GM21423 (cell line): ENCODE data around the gene PPARD.

ENCODE experiments used
- ATAC-seq: cut with Tn5 transposase; IDR thresholded peaks from one replicate; pipeline ENCODE4 v1.9.1; 2021; ENCODE audit warnings: mild to moderate bottlenecking, moderate library complexity; ENCODE audit not compliant: unreplicated experiment

Gene PPARD

DNA sequence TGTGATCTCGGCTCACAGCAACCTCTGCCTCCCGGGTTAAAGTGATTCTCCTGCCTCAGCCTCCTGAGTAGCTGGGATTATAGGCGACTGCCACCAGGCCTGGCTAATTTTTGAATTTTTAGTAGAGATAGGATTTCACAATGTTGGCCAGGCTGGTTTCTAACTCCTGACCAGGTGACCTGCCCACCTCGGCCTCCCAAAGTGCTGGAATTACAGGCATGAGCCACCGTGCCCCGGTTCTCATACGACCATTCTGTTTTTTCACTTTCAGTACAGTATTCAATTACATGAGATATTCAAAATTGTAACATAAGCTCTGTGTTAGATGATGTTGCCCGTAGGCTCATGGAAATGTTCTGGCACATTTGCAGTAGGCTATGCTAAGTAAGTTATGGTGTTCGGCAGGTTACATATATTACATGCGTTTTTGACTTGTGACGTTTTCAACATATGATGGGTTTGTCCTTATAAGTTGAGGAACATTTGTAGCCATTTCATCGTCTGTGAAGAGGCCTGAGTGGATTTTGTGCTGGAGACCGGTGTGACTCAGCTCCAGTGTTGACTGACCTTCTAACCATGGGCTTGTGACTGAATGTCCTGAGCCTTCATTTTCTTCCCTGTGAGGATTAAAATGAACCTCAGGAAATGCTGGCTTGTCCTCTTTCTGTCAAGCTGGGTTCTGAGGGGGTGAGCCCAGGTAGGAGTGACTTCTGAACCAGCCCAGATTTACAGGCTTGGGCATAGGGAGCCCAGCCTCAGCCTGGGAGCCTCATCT is 12.2 kb downstream of the PPARD start:
- no peak for ATAC-seq

DNA sequence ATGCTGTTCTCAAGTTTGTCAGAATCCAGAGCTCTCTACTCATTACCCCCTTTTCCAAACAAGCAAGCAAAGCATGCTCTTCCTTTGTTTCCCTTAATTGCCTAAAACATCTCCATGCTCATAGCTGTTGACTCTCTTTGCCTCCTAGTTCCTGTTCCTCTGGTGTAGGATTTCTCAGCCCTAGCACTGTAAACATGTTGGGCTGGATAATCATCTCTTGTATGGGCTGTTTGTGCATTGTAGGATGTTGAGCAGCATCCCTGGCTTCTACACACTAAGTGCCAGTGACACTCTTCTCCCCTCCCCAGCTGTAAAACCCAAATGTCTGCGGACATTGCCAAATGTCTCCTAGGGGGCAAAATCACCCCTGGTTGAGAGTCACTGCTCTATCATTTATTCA is 14.0 kb downstream of the PPARD start:
- no peak for ATAC-seq

DNA sequence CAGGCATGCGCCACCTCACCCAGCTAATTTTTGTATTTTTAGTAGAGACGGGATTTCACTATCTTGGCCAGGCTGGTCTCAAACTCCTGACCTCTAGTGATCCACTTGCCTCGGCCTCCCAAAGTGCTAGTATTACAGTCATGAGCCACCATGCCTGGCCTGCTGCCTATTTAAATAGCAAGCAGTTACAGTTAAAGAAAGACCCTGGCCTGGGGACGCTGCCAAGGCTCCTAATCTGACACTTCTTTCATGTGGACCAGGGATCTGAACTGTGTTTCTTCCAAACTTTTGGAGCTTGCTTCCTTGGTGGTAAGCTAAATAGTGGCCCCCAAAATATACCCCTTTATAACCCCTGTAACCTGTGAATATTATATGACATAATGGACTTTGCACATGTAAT is 15.3 kb downstream of the PPARD start:
- ATAC-seq, result no peak

DNA sequence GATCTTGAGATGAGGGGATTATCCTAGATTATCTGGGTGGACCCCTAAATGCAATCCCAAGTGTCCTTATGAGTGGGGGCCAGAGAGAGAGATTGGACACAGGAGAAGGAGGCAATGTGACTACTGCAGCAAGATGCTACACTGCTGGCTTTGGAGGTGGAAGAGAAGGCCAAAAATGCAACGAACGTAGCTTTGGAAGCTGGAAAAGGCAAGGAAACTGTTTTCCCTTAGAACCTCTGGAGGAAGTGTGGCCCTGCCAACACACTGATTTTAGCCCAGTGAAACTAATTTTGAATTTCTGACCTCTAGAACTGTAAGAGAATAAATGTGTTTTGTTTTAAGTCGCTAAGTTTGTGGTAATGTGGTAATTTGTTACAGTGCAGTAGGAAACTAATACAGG is 15.7 kb downstream of the PPARD start:
- no peak for ATAC-seq

DNA sequence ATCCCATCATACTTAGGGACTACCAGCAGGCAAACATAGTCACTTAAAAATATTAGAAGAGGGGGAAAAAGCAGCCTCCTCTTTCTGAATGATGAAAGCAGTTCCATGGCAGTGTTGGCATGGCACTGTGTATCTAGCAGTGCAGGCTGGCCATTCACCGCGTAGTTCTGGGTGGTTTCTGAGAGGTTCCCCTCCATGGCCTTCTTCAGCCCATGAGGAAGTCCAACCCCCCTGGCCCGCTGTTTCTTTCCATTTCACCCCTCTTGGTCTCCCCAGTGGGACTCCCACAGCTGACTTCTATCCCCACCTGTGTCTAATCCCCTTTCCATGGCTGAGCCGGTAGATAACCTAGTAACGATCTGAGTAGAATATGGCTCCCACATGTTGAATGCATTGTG is 17.0 kb downstream of the PPARD start:
- ATAC-seq, result no peak

DNA sequence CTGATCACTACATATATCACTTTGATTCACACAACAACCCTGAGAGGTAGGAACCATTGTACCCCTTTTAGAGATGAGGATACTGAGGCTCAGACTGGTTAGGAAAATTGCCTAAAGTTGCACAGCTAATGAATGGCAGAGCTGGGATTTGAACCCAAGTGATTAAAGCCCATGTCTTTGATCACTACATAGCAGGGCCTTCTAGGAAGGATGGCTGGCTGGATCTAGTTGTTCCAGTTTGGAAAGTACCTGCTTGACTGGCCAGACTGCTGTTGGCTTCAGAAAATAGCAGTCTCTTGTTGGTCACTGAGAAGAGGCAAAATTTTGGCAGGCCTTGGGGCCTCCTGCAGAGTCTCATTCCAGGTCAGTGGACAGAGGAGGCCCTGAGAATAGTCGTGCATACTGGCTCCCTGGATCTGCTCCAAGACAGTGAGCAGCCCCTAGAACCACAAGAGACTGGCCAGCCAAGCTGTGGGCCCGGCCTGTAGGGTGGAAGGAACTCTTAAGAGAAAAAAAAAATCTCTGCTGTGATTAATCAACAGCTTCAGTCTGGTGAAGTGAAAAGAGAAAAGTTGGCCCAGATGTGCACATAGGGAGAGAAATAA is 17.5 kb downstream of the PPARD start:
- ATAC-seq, result no peak

DNA sequence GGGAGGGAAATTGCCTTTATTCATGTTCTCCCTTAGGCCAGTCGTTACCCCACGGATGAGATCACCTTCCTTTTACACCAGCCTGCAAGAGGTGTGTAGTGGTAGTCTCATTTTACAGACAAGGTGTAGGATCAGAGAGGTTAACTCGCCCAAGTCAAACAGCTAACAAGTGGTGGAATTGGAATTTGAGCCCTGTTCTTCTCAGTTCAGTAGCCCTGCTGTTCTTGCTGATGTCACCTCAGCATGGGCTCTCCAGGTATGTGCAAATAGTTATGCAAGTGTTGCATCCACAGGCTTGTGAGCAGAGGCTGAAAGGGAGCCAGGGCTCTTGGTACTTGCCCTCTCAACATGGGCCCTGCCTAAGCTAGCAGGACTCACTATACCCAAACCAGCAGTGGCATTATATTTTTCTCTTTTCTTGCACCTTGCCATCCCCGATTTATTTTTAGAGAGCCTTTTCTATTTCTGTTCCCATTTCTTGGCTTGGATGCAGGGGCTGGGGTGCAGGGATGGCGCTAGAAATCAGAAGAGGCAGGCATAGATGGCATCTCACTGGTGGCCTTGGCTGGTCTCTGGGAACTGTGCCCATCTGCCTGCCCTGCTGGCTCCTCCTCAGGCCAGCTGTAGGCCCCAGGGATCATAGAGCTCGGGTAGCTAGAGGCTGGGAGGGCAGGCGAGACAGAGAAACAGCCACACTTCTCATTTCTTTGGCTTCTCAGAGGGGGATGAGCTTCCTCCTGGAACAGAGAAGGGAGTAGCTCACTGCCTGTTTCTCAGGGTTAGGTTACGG is 18.2 kb downstream of the PPARD start:
- ATAC-seq, result no peak

DNA sequence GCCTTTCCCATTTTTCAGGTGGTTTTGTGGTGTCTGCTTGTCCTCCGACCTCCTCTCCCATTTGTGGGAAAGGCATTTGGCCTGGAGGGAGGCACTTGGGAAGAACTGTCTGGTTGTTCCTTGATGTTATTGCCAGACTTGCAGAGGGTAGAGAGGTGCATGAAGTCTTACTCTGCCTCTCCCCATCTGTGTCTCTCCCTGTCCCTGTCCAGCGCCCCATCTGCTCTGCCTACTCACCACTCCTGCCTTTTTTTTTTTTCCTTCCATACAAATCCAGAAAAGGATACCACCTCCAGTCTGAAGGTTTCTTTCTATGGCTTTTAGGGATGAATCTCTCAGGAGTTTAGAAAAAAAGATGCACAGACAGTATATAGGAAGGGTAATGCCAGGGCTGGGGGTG is 19.8 kb downstream of the PPARD start:
- no peak for ATAC-seq

DNA sequence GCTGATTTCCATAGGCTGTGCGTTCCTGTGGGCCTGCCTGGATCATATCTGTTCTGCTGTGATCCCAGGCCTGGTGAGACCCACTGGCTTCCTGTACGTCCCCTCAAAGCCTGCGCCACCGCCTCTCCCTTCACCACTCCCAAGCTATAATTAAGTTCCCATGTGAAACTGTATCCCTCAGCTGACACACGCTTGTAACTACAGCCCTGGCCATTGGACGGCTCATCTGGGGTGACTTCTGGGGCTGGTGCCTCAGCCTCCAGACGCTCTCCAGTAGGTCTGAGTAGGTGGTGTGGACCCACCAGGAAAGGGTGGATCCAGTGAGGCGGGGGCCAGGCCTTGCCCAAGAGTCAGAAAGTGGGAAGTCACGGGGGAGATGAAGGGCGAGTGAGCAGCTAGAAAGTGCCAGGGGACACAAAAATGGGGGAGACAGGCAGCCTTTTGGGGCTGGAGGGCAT is 21.0 kb downstream of the PPARD start:
- no peak for ATAC-seq

DNA sequence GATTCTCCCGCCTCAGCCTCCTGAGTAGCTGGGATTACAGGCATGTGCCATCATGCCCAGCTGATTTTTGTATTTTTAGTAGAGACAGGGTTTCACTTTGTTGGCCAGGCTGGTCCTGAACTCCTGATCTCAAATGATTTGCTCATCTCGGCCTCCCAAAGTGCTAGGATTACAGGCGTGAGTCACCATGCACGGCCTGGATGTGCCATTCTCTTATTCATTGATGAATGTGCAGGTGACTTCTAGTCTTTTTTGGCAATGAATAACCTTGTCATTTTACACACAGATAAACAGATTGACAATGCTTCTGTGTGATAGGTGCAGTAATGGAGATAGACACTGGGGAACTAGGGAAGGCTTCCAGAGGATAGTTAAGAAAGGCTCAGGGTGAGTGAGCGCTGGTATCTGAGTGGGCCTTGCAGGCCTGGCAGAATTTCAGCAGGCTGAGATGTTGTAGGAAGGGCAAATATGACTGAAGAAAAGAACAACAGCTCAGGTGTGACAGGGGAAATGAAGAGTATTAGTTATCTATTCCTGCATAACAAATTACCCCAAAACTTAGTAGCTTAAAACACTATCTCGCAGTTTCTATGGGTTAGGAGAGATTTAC is 23.3 kb downstream of the PPARD start:
- no peak for ATAC-seq

DNA sequence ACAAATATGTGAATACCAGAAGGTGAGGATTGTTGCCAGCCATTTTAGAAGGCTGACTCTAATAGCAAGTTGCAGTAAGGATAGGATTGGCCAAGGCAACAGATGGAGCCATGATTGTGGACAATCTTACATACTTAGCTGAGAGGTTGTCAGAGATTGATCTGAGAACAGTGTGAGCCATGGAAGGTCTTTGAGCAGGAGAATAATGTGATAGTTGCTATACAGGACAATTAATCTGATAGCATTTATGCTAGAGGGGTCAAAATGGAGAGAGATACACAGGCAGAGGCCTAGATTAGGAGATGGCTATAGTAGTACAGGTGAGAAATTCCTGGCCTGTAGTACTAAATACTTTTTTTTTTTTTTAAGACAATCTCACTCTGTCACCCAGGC is 23.8 kb downstream of the PPARD start:
- no peak for ATAC-seq

DNA sequence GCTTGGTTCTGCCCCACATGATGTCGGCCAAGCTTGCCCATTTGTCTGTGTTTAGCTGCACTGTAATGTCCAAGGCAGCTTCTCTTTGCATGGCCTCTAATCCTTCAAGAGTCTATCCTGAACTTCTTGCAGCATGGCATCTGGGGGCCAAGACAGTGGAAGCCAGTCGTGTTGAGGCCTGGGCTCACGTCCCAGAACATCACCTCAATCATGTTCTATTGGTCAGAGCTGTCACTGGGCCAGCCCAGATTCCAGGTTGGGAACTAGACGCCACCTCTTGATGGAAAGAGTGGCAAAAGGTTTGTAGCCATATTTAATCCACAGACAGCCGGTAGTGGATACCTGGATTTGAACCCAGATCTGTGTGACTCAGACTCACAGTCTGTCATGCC is 25.3 kb downstream of the PPARD start:
- ATAC-seq, result no peak

DNA sequence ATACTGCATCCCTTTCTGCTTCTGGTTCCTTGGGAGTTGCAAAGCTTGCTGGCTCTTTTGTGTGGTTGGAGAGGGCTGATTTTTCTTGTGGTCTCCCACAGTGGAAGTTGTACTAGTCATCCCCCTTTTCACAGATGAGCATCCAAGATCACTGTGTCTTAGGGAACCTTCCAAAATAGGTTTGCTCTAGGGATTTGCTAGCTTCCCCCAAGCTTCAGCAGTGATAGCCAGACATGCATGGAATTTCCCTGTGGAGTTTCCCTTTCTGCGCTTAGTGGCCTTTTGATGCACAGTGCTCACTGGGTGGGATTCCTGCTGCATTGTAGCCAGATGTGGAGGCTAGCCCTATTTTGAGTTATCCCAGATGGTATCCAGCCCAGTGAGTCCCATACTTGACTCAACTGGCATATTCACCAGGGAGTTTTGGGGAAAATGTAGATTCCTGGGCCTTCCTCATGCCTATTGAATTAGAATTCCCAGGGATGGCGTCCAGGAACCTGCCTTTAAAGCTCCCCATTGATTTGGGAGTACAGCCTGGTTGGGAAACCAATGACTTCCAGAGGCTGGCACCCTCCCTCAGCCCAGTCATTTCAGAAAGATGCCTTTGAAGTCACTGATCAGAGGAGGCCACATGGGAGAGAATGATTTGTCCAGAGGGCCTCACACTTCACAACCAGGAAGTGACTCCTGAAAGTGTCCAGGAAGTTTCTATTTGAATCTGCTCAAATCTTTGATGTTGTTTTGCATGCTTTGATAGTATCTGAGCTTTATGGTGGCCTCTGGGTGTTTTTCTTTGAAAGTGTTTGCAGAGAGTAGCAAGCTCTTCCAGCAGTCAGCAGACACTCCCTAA is 25.9 kb downstream of the PPARD start:
- no peak for ATAC-seq

DNA sequence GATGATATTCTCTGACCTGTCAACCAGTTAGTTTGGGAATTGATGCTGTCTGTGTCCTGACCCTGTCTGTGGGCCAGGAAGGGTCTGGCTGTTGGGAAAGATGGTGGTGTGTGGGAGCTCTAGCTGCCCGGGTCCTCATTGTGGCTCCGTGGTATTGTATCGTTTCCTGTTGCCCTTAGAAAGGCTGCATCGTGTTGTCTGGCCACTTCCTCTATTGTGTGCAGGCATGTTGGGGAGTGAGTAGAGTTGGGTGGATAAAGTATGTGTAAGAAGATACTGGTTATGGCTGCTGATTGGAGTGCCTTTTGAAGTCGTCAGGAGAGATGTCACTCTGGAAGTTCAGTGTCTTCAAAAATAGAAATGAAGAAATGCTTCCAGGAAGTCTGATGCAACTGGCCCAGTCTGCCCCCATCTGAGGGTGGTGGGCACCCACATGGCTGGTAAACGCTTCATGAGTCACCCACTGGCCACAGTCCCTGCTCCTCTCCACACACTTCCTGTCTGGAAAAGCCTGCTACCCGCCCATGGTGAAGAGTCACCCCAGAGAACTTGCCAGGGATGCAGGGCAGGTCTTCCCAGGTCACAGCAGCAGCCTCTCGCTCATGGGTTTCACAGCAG is 27.9 kb downstream of the PPARD start:
- no peak for ATAC-seq

DNA sequence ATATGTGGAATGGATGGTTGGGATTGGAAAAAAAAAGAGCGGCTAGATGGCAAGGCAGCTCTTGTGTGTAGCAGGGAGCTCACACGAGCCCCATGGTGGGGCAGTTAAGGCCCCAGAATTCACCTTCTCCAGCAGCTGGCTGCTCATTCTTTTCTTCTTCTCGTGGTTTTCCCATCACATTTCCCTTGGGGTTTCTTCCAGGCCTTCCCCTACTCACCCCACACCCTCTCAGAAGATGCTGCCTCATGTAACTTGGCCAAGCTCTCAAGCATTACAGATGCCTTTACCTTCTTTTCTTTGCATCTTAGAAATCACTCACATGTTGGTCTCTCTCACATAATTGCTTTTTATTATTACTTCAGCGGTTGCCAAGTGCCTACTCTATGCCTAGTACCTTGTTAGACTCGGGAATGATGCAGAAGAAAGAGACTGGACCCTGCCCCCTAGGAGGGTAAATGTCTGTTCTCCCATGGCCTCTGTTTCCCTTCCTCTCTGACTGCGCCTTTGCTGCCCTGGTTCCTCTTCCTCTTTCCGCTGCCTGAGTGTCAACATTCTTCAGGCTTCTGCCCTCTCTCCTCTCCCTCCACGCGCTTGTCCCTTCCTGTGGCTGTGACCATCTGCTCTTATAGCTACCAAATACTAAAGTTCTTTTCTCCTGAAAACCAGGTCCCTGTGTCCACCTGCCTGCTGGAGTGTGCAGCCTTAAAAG is 28.6 kb downstream of the PPARD start:
- no peak for ATAC-seq

DNA sequence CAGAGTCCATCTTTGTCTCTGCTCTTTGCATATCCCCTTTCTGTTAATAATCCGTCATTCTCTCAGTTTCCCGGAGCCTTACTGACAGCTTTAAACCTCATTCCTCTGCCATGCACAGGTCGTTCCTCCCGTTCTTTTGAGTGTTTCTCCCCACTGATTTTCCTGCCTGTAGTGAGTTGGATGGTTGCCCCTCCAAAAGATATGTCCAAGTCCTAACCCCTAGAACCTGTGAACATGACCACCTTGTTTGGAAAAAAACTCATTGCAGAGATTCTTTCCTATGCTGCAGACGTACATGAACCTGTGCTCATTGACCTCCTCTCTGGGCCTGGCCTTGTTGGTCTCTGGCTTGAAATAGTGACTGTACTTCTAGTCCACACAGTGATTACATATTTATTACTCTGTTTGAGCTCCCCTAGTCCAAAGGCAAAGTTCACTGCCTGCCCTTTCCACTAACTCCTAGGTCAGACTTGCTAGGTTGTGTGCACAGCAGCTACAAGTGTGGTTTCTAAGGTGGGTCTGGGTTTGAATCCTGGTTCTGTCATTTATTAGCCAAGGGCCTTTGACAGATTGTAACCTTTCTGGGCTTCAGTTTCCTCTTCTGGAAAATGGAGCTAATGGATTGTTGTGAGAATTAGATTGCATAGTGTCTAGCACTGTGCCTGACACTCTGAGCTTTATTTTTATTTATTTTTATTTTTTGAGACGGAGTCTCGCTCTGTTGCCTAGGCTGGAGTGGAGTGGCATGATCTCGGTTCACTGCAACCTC is 29.3 kb downstream of the PPARD start:
- ATAC-seq, result no peak

DNA sequence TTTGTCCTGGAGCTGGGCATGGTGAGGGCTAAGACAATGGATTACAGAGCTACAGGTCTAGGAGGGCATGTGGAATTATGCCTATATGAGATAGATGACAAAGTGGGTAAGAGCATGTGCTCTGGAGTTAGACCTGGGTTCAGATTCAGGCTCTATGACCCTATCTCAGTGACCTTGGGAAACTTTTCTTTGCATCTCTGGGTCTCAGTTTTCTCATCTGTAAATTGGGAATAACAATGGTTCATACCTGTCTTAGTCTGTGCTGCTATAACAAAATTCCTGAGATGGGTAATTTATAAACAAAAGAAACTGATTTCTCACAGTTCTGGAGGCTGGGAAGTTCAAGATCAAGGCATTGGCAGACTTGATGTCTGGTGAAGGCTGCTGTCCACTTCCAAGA is 30.3 kb downstream of the PPARD start:
- no peak for ATAC-seq

DNA sequence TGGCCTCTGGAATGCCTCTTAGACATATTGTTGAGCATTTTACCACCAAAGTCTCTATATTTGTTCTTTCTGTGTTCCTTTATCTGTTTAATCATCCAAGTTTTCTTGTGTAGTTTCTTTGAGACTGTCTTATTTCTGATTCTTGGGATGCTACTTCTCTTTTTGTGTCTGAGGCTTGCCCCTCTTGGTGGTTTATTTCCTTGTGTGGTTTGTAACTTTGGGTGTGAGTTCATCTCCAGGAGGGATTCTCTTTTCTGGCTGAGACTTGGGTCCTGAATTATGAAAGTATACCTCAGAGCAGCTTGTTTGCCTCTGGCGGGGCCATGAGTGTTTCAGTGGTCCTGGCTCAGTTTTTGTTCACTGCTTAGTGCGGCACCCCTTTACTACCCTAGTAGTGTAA is 33.9 kb downstream of the PPARD start:
- ATAC-seq, result no peak

DNA sequence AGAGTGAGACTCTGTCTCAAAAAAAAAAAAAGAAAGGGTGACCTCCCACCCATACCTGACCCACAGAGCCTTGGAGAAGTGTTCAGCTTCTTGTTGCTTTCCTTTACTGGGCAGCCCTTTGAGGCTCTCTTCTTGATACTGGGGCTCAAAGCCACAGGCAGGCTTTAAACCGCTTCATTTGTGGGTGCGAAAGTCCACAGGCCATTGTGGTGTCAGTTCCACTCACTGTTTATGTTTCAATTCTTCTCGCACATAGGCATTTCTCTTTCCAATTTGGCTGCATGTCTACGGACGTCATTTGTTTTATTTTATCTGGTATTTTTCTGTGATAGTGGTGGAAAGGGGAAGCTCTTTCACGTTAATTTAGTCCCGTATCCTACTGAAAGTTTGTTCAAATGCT is 34.6 kb downstream of the PPARD start:
- no peak for ATAC-seq
